ENCODE data around the gene CD40.

CD40 gene

DNA sequence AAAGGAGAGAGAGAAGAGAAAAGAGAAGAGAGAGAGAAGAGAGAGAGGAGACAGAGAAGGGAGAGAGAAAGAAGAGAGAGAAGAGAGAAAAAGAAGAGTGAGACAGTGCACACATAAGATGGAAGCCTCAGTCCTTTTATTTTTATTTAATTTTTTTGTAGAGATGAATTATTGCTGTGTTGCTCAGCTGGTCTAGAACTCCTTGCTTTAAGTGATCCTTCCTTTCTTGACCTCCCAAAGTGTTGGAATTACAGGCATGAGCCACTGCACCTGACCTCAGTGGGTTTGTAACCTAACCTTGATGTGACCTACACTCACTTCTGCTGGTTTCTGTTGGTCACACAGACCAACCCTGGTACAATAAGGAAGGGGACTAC is 6.3 kb upstream of the CD40 start:
- Histone ChIP-seq H3K9me3 (ENCODE audit: insufficient read depth, low read length) (no peaks in the 10 kb centered on the region), H2AFZ (ENCODE audit: low read depth, low read length, severe bottlenecking) (no peak overlapping the region), H3K4me2 (ENCODE audit: low read depth, low read length, poor library complexity, severe bottlenecking) (no peak overlapping the region), H3K79me2 (ENCODE audit: insufficient read depth, low read length) (no peaks in the 10 kb centered on the region), H3K9me2 (replicated peaks; ENCODE audit: insufficient read depth, low read length) (no peaks in the 10 kb centered on the region), H3K27ac (ENCODE audit: low read depth, low read length) (no peak overlapping the region), H3K36me3 (ENCODE audit: low read length) (no peaks in the 10 kb centered on the region), H3K27me3 (ENCODE audit: low read length) (no peaks in the 10 kb centered on the region), H3F3A (ENCODE audit: insufficient read depth) (no peaks in the 10 kb centered on the region; the same call in 1 of the 2 replicates), H3K9ac (ENCODE audit: low read length) (no peak overlapping the region), H3K4me3 (ENCODE audit: insufficient read depth, low read length, poor library complexity, severe bottlenecking) (no peak overlapping the region), H4K20me1 (ENCODE audit: low read depth, low read length) (no peaks in the 10 kb centered on the region)
- no peak for TF ChIP-seq EZH2phosphoT487 (conservative IDR thresholded peaks at IDR 0.05; ENCODE audit: low read length)
- TF ChIP-seq, protein P1, sequence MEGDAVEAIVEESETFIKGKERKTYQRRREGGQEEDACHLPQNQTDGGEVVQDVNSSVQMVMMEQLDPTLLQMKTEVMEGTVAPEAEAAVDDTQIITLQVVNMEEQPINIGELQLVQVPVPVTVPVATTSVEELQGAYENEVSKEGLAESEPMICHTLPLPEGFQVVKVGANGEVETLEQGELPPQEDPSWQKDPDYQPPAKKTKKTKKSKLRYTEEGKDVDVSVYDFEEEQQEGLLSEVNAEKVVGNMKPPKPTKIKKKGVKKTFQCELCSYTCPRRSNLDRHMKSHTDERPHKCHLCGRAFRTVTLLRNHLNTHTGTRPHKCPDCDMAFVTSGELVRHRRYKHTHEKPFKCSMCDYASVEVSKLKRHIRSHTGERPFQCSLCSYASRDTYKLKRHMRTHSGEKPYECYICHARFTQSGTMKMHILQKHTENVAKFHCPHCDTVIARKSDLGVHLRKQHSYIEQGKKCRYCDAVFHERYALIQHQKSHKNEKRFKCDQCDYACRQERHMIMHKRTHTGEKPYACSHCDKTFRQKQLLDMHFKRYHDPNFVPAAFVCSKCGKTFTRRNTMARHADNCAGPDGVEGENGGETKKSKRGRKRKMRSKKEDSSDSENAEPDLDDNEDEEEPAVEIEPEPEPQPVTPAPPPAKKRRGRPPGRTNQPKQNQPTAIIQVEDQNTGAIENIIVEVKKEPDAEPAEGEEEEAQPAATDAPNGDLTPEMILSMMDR (IDR thresholded peaks at IDR 0.05; ENCODE audit: insufficient read depth, low read length, poor library complexity, severe bottlenecking), result no peak

DNA sequence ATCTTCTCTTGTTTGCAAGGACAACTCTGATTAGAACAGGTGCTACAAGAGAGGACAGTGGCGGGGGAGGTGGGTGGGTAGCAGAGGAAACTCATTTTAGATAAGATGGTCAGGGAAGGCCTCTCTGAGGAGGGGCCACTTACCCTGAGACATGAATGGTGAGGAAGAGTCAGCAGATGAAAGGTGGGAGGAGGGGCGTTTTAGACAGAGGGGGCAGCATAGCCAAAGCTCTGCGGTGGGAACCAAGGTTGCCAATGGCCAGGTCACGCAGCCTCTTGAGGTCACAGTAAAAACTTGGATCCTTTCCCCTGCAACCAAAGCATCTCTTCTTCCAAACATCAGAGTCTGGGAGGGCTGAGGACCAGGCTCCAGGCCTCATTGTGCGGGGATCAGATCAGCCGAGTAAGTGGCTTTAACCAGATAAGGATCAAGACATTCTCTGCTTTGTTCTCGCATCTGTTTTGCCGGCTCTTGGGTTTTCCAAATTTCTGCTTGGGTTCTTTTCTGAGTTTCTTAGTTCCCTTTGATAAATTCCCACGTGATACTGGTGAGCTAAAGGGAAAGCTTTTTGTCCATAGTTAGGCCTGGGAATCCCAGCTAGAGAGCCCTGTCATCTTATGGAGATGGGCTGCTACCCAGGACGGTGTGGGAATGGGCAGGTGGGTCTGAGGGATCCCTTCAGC is 5.5 kb upstream of the CD40 start:
- H2AFZ ChIP-seq (ENCODE audit: low read depth, low read length, severe bottlenecking), result no peak overlapping the region
- no peaks in the 10 kb centered on the region; the same call in 1 of the 2 replicates for H3F3A ChIP-seq (ENCODE audit: insufficient read depth)
- H3K36me3 ChIP-seq (ENCODE audit: low read length), result no peaks in the 10 kb centered on the region
- H3K9me2 ChIP-seq (replicated peaks; ENCODE audit: insufficient read depth, low read length), result no peaks in the 10 kb centered on the region
- H4K20me1 ChIP-seq (ENCODE audit: low read depth, low read length), result no peaks in the 10 kb centered on the region
- H3K4me3 ChIP-seq (ENCODE audit: insufficient read depth, low read length, poor library complexity, severe bottlenecking), result no peak overlapping the region
- H3K4me2 ChIP-seq (ENCODE audit: low read depth, low read length, poor library complexity, severe bottlenecking), result no peak overlapping the region
- no peak overlapping the region for H3K27ac ChIP-seq (ENCODE audit: low read depth, low read length)
- no peaks in the 10 kb centered on the region for H3K9me3 ChIP-seq (ENCODE audit: insufficient read depth, low read length)
- no peak overlapping the region for H3K9ac ChIP-seq (ENCODE audit: low read length)
- H3K27me3 ChIP-seq (ENCODE audit: low read length), result no peaks in the 10 kb centered on the region
- no peak for TF ChIP-seq EZH2phosphoT487 (conservative IDR thresholded peaks at IDR 0.05; ENCODE audit: low read length)
- TF ChIP-seq, protein P1 (IDR thresholded peaks at IDR 0.05; ENCODE audit: insufficient read depth, low read length, poor library complexity, severe bottlenecking), result no peak
- H3K79me2 ChIP-seq (ENCODE audit: insufficient read depth, low read length), result no peaks in the 10 kb centered on the region

DNA sequence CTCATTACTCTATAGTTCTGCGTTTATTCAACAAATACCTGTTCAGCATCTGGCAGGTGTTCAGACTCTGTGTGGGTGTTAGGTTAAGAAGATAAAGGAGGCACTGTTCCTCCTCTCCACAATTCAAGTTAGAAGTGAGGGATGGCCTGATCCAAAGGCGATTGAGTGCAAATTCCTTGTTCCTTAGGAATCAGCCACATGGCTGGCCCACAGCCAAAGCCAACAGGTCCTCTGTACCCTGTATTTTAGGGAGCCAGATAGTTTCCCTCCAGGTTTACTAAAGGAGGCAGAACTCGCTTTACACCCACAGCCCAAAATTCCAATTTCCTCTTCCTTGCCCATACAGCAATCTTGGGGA is 5.0 kb upstream of the CD40 start:
- H3K36me3 ChIP-seq (ENCODE audit: low read length), result no peaks in the 10 kb centered on the region
- H3K27me3 ChIP-seq (ENCODE audit: low read length), result no peaks in the 10 kb centered on the region
- no peak for TF ChIP-seq EZH2phosphoT487 (conservative IDR thresholded peaks at IDR 0.05; ENCODE audit: low read length)
- TF ChIP-seq, protein P1 (IDR thresholded peaks at IDR 0.05; ENCODE audit: insufficient read depth, low read length, poor library complexity, severe bottlenecking), result no peak
- H3K9me2 ChIP-seq (replicated peaks; ENCODE audit: insufficient read depth, low read length), result no peaks in the 10 kb centered on the region
- H3K4me3 ChIP-seq (ENCODE audit: insufficient read depth, low read length, poor library complexity, severe bottlenecking), result no peak overlapping the region
- H3K79me2 ChIP-seq (ENCODE audit: insufficient read depth, low read length), result no peaks in the 10 kb centered on the region
- no peak overlapping the region for H3K27ac ChIP-seq (ENCODE audit: low read depth, low read length)
- H3F3A ChIP-seq (ENCODE audit: insufficient read depth), result no peaks in the 10 kb centered on the region; the same call in 1 of the 2 replicates
- H3K9ac ChIP-seq (ENCODE audit: low read length), result no peak overlapping the region
- H3K4me2 ChIP-seq (ENCODE audit: low read depth, low read length, poor library complexity, severe bottlenecking), result no peak overlapping the region
- H3K9me3 ChIP-seq (ENCODE audit: insufficient read depth, low read length), result no peaks in the 10 kb centered on the region
- H4K20me1 ChIP-seq (ENCODE audit: low read depth, low read length), result no peaks in the 10 kb centered on the region
- H2AFZ ChIP-seq (ENCODE audit: low read depth, low read length, severe bottlenecking), result no peak overlapping the region
